HepG2 (cell line): ENCODE results near the gene FBXO24. TPM values are rescaled to one million over a fixed set of nuclear protein-coding genes. Genes with fewer than 3 reads are reported as not detected.

Experiments used
- BHLHE40 ChIP-seq: IDR thresholded peaks from 2 replicates; pipeline ENCODE4 v1.6.1; 2011; ENCODE audit warnings: low read length, improper control_type of control experiment
- CENPX ChIP-seq: sonication (generic); formaldehyde crosslinking; IDR thresholded peaks from 2 replicates; pipeline ENCODE4 v1.9.0; 2021; ENCODE audit warnings: mild to moderate bottlenecking, missing genetic modification reagents, moderate library complexity
- FOXK1 ChIP-seq: sonication (generic); formaldehyde crosslinking; IDR thresholded peaks from 2 replicates; pipeline ENCODE4 v1.4.0; 2020; ENCODE audit warnings: low read depth, missing genetic modification reagents, borderline replicate concordance
- GLI4 ChIP-seq: sonication (generic); formaldehyde crosslinking; IDR thresholded peaks from 2 replicates; pipeline ENCODE4 v1.5.1; 2020; ENCODE audit warnings: missing genetic modification reagents, mild to moderate bottlenecking, moderate library complexity, borderline replicate concordance
- PHF20 ChIP-seq: sonication (generic); formaldehyde crosslinking; IDR thresholded peaks from 2 replicates; pipeline ENCODE4 v1.5.0; 2020; ENCODE audit warnings: mild to moderate bottlenecking, missing genetic modification reagents
- SP5 ChIP-seq: IDR thresholded peaks from 2 replicates; pipeline ENCODE4 v1.6.1; 2016; ENCODE audit warnings: low read depth, borderline replicate concordance
- SRSF1 ChIP-seq: fragments of 200-400 bp; formaldehyde crosslinking; optimal IDR thresholded peaks from 2 replicates; pipeline ENCODE3; 2017; ENCODE audit warnings: mild to moderate bottlenecking, low read depth, low read length, moderate library complexity
- TSC22D2 ChIP-seq: sonication (generic); formaldehyde crosslinking; IDR thresholded peaks from 2 replicates; pipeline ENCODE4 v1.5.1; 2020; ENCODE audit warnings: missing genetic modification reagents, mild to moderate bottlenecking, borderline replicate concordance
- U2AF1 ChIP-seq: fragments of 200-400 bp; formaldehyde crosslinking; optimal IDR thresholded peaks from 2 replicates; pipeline ENCODE3; 2017; ENCODE audit warnings: mild to moderate bottlenecking, low read depth, low read length
- ZBTB7B ChIP-seq: sonication (generic); formaldehyde crosslinking; IDR thresholded peaks from 2 replicates; pipeline ENCODE4 v1.4.0; 2020; ENCODE audit warnings: missing genetic modification reagents
- ZNF138 ChIP-seq: sonication (generic); formaldehyde crosslinking; IDR thresholded peaks from 2 replicates; pipeline ENCODE4 v1.5.0; 2020; ENCODE audit warnings: mild to moderate bottlenecking, low read depth, missing genetic modification reagents
- ZNF34 ChIP-seq: sonication (generic); formaldehyde crosslinking; IDR thresholded peaks from 2 replicates; pipeline ENCODE4 v1.4.0; 2020; ENCODE audit warnings: mild to moderate bottlenecking, missing genetic modification reagents, borderline replicate concordance
- ZNF577 ChIP-seq: sonication (generic); formaldehyde crosslinking; IDR thresholded peaks from 2 replicates; pipeline ENCODE4 v1.4.0; 2020; ENCODE audit warnings: mild to moderate bottlenecking, low read depth, missing genetic modification reagents, borderline replicate concordance
- ZNF775 ChIP-seq: sonication (generic); formaldehyde crosslinking; IDR thresholded peaks from 2 replicates; pipeline ENCODE4 v1.4.0; 2020; ENCODE audit warnings: missing genetic modification reagents, mild to moderate bottlenecking, moderate library complexity, borderline replicate concordance
- polyA plus RNA-seq, 8 experiments: library from polyadenylated mRNA; depleted of rRNA in 3 of 8; stranded (reverse) in 7 of 8; unstranded in 1 of 8; fragments of >200 nt; fragmentation: Illumina TruSeq in 4 of 8; extraction: Trizol in 4 of 8; gene quantifications; 2 replicates each; pipeline versions ENCODE4 v1.2.1 to v1.2.3, GENCODE V29; 2011 to 2016; ENCODE audit warnings: low read depth in 4 of 8, missing spikeins in 1 of 8, mixed read lengths in 1 of 8; ENCODE audit not compliant: insufficient read depth in 1 of 8
- total RNA-seq, 5 experiments: library from RNA; depleted of rRNA; stranded (reverse); fragments of >200 nt; fragmentation: Illumina TruSeq; extraction: Trizol; gene quantifications; 2 replicates each; pipeline ENCODE4 v1.2.3, GENCODE V29; 2016; ENCODE audit warnings: low read depth in 1 of 5
- TF ChIP-seq, protein P1 (sequence below): sonication (generic); formaldehyde crosslinking; IDR thresholded peaks from 2 replicates; pipeline ENCODE4 v1.5.1; 2020; ENCODE audit warnings: missing genetic modification reagents, mild to moderate bottlenecking, borderline replicate concordance
- TF ChIP-seq, protein P2 (sequence below): sonication (generic); formaldehyde crosslinking; IDR thresholded peaks from 2 replicates; pipeline ENCODE4 v1.5.0; 2020; ENCODE audit warnings: mild to moderate bottlenecking, missing genetic modification reagents
- TF ChIP-seq, protein P3 (sequence below): sonication (generic); formaldehyde crosslinking; IDR thresholded peaks from 2 replicates; pipeline ENCODE4 v1.4.0; 2020; ENCODE audit warnings: missing genetic modification reagents, borderline replicate concordance
- TF ChIP-seq, protein P4 (sequence below): sonication (generic); formaldehyde crosslinking; IDR thresholded peaks from 2 replicates; pipeline ENCODE4 v1.4.0; 2020; ENCODE audit warnings: missing genetic modification reagents

The FBXO24 gene
- total and polyA plus RNA-seq, 2 of the 13 experiments (the other 11 are each of a cell fraction or from before 2014, with no cell fraction given), result 0.20 to 0.55 TPM

DNA sequence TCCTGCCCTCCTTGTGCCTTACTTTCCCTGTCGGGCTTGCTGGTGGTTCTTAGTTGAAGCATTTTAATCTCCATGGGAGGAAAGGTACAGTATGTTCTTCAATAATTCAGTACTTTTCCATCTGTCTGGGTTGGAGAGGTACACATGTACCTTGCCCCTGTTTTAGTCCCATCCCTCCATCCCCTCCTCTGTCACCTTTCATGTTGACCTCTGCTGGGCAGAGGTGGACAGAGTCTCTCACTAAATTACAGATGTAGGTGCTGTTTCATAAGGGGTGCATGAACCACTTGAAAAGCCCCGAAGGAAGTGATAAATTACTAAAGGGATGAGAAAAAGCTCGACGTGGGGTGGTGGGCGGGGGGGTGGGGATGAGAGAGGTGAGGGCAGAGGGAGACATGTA, 41.7 kb upstream of the FBXO24 start (continued):
- TF ChIP-seq, protein P1, sequence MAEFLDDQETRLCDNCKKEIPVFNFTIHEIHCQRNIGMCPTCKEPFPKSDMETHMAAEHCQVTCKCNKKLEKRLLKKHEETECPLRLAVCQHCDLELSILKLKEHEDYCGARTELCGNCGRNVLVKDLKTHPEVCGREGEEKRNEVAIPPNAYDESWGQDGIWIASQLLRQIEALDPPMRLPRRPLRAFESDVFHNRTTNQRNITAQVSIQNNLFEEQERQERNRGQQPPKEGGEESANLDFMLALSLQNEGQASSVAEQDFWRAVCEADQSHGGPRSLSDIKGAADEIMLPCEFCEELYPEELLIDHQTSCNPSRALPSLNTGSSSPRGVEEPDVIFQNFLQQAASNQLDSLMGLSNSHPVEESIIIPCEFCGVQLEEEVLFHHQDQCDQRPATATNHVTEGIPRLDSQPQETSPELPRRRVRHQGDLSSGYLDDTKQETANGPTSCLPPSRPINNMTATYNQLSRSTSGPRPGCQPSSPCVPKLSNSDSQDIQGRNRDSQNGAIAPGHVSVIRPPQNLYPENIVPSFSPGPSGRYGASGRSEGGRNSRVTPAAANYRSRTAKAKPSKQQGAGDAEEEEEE, result no peak
- TF ChIP-seq U2AF1 (no peak), FOXK1 (CRISPR knock-in tag) (no peak; the same call in 1 of the 2 replicates), GLI4 (no peak), TSC22D2 (CRISPR knock-in tag) (no peak), BHLHE40 (no peak), ZNF138 (CRISPR knock-in tag) (no peak), ZBTB7B (CRISPR knock-in tag) (no peak; the same call in 1 of the 2 replicates), CENPX (no peak), ZNF34 (CRISPR knock-in tag) (no peak), ZNF577 (CRISPR knock-in tag) (no peak), SRSF1 (no peak), ZNF775 (CRISPR knock-in tag) (no peak), PHF20 (CRISPR knock-in tag) (no peak), SP5 (peak; percentile 88)
- TF ChIP-seq, protein P2, sequence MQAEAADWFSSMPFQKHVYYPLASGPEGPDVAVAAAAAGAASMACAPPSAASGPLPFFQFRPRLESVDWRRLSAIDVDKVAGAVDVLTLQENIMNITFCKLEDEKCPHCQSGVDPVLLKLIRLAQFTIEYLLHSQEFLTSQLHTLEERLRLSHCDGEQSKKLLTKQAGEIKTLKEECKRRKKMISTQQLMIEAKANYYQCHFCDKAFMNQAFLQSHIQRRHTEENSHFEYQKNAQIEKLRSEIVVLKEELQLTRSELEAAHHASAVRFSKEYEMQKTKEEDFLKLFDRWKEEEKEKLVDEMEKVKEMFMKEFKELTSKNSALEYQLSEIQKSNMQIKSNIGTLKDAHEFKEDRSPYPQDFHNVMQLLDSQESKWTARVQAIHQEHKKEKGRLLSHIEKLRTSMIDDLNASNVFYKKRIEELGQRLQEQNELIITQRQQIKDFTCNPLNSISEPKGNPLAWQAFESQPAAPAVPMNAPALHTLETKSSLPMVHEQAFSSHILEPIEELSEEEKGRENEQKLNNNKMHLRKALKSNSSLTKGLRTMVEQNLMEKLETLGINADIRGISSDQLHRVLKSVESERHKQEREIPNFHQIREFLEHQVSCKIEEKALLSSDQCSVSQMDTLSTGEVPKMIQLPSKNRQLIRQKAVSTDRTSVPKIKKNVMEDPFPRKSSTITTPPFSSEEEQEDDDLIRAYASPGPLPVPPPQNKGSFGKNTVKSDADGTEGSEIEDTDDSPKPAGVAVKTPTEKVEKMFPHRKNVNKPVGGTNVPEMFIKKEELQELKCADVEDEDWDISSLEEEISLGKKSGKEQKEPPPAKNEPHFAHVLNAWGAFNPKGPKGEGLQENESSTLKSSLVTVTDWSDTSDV (CRISPR knock-in tag), result no peak
- TF ChIP-seq, protein P3, sequence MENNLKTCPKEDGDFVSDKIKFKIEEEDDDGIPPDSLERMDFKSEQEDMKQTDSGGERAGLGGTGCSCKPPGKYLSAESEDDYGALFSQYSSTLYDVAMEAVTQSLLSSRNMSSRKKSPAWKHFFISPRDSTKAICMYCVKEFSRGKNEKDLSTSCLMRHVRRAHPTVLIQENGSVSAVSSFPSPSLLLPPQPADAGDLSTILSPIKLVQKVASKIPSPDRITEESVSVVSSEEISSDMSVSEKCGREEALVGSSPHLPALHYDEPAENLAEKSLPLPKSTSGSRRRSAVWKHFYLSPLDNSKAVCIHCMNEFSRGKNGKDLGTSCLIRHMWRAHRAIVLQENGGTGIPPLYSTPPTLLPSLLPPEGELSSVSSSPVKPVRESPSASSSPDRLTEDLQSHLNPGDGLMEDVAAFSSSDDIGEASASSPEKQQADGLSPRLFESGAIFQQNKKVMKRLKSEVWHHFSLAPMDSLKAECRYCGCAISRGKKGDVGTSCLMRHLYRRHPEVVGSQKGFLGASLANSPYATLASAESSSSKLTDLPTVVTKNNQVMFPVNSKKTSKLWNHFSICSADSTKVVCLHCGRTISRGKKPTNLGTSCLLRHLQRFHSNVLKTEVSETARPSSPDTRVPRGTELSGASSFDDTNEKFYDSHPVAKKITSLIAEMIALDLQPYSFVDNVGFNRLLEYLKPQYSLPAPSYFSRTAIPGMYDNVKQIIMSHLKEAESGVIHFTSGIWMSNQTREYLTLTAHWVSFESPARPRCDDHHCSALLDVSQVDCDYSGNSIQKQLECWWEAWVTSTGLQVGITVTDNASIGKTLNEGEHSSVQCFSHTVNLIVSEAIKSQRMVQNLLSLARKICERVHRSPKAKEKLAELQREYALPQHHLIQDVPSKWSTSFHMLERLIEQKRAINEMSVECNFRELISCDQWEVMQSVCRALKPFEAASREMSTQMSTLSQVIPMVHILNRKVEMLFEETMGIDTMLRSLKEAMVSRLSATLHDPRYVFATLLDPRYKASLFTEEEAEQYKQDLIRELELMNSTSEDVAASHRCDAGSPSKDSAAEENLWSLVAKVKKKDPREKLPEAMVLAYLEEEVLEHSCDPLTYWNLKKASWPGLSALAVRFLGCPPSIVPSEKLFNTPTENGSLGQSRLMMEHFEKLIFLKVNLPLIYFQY (CRISPR knock-in tag), result no peak
- TF ChIP-seq, protein P4, sequence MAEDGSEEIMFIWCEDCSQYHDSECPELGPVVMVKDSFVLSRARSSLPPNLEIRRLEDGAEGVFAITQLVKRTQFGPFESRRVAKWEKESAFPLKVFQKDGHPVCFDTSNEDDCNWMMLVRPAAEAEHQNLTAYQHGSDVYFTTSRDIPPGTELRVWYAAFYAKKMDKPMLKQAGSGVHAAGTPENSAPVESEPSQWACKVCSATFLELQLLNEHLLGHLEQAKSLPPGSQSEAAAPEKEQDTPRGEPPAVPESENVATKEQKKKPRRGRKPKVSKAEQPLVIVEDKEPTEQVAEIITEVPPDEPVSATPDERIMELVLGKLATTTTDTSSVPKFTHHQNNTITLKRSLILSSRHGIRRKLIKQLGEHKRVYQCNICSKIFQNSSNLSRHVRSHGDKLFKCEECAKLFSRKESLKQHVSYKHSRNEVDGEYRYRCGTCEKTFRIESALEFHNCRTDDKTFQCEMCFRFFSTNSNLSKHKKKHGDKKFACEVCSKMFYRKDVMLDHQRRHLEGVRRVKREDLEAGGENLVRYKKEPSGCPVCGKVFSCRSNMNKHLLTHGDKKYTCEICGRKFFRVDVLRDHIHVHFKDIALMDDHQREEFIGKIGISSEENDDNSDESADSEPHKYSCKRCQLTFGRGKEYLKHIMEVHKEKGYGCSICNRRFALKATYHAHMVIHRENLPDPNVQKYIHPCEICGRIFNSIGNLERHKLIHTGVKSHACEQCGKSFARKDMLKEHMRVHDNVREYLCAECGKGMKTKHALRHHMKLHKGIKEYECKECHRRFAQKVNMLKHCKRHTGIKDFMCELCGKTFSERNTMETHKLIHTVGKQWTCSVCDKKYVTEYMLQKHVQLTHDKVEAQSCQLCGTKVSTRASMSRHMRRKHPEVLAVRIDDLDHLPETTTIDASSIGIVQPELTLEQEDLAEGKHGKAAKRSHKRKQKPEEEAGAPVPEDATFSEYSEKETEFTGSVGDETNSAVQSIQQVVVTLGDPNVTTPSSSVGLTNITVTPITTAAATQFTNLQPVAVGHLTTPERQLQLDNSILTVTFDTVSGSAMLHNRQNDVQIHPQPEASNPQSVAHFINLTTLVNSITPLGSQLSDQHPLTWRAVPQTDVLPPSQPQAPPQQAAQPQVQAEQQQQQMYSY (CRISPR knock-in tag), result no peak
